ENCODE results near the gene YWHAG. TPM values are rescaled to one million over a fixed set of nuclear protein-coding genes. Genes with fewer than 3 reads are reported as not detected.
"Not testable (repeated sequence)": the region's sequence is repeated elsewhere in the genome, so short reads cannot be mapped to it uniquely, and the experiment has no call there.

Gene YWHAG
- total RNA-seq, 1 experiment from 2014 or later = 190 TPM

DNA sequence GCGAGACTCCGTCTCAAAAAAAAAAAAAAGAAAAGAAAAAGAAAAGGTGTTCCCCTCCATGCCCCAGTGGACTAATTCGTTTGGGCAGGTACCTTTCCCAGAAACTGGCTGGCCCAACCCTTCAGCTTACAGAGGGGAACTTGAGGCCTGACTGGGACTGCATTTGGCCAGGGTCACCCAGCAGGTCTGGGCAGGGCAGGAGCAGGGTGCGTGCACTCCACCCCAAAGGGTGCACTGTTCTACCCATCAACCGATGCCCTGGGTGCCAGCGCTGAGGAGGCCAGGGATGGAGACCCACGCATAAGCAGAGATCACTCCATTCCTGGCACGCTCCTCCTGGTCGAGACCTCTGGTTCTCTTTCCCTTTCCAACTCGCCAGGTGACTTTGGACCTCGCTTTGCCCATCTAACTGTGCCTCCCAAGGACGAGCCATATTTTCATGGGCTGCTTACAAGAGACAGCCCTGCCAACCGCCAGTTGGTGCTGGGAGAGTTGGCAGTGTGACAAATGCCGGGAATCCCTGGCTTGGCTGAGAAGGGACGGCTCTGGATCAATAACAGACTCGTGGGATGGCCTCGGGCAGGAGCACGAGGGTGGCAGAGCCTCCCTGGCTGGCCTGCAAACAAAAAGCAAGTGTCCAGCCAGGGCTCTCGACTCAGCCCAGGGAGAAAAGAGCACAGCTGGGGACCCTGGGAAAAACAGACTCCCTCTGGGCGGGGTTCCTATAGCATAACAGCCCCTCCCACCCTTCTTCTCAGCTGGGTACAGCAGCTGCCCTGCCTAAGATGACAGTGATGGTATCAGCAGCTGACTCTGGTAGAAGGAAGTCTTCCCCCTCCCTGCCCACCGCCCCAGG lies 48.5 kb downstream of the YWHAG start:
- H3K27ac ChIP-seq = peak overlapping the region; percentile 60
- peak; percentile 98 to 99 for DNase-seq
- no peaks in the 10 kb centered on the region for H3K36me3 ChIP-seq
- H3K27me3 ChIP-seq = no peaks in the 10 kb centered on the region
- H3K9me3 ChIP-seq (replicated peaks) = no peaks in the 10 kb centered on the region
- no peak overlapping the region; the same call in 1 of the 2 replicates for H3K4me3 ChIP-seq
- peaks cover 25% of the 10 kb centered on the region for H3K4me1 ChIP-seq

DNA sequence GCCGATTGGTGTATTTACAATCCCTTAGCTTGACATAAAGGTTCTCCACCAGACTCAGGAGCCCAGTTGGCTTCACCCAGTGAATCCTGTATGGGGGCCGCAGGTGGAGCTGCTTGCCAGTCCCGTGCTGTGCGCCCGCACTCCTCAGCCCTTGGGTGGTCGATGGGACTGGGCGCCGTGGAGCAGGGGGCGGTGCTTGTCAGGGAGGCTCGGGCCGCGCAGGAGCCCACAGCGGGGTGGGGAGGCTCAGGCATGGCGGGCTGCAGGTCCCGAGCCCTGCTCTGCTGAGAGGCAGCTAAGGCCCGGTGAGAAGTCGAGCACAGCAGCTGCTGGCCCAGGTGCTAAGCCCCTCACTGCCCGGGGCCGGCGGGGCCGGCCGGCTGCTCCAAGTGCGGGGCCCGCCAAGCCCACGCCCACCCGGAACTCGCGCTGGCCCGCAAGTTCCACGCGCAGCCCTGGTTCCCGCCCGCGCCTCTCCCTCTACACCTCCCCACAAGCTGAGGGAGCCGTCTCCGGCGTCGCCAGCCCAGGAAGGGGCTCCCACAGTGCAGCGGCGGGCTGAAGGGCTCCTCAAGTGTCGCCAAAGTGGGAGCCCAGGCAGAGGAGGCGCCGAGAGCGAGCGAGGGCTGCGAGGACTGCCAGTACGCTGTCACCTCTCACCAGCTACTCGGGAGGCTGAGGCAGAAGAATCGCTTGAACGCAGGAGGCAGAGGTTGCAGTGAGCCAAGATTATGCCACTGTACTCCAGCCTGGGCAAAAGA lies 49.3 kb downstream of the YWHAG start:
- H3K4me1 ChIP-seq = peaks cover 21% of the 10 kb centered on the region
- H3K4me3 ChIP-seq; H3K36me3 ChIP-seq; H3K9me3 ChIP-seq (replicated peaks); H3K27me3 ChIP-seq; DNase-seq; H3K27ac ChIP-seq: not testable (repeated sequence)

DNA sequence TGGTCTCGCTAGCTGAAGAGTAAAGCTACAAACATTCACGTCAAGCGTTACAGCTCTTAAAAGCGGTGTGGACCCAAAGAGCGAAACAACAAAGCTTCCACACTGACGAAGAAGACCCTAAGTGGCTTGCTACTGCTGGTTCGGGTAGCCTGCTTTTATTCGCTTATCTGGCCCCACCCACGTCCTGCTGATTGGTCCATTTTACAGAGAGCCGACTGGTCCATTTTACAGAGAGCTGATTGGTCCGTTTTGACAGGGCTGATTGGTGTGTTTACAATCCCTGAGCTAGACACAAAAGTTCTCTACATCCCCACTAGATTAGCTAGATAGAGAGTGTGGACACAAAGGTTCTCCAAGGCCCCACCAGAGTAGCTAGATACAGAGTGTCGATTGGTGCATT lies 49.9 kb downstream of the YWHAG start:
- not testable (repeated sequence) for H3K27ac ChIP-seq; H3K4me3 ChIP-seq; DNase-seq; H3K36me3 ChIP-seq; H3K27me3 ChIP-seq; H3K9me3 ChIP-seq (replicated peaks)
- peaks cover 24% of the 10 kb centered on the region for H3K4me1 ChIP-seq

DNA sequence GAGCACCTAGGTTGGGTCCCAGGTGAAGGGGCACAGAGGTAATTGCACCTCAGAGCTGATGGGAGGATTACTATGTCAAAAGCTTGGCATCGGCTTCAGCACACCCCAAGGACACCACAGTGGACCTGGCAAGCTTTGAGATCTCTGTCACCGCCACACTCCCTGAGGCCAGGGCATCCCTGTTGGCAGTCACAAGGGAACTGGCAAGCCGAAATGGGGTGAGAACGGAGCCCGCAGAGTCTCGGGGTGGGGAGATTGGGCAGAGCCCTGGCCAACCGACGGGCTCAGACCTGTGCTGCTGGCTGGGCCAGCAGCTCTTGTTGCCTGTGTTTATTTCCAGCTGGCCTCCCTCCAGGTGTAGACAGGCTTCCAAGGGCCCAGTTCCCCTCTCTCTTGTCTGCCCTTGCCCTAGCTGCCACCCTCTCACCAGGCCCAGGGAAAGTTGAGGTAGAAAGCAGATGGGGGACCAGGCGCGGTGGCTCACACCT lies 53.9 kb downstream of the YWHAG start:
- peaks cover 19% of the 10 kb centered on the region for H3K4me1 ChIP-seq
- H3K9me3 ChIP-seq (replicated peaks) = no peaks in the 10 kb centered on the region
- no peaks in the 10 kb centered on the region for H3K27me3 ChIP-seq
- H3K4me3 ChIP-seq = no peak overlapping the region
- peaks cover 4% of the 10 kb centered on the region; the same call in 1 of the 2 replicates for H3K36me3 ChIP-seq
- DNase-seq = no peak
- no peak overlapping the region for H3K27ac ChIP-seq

DNA sequence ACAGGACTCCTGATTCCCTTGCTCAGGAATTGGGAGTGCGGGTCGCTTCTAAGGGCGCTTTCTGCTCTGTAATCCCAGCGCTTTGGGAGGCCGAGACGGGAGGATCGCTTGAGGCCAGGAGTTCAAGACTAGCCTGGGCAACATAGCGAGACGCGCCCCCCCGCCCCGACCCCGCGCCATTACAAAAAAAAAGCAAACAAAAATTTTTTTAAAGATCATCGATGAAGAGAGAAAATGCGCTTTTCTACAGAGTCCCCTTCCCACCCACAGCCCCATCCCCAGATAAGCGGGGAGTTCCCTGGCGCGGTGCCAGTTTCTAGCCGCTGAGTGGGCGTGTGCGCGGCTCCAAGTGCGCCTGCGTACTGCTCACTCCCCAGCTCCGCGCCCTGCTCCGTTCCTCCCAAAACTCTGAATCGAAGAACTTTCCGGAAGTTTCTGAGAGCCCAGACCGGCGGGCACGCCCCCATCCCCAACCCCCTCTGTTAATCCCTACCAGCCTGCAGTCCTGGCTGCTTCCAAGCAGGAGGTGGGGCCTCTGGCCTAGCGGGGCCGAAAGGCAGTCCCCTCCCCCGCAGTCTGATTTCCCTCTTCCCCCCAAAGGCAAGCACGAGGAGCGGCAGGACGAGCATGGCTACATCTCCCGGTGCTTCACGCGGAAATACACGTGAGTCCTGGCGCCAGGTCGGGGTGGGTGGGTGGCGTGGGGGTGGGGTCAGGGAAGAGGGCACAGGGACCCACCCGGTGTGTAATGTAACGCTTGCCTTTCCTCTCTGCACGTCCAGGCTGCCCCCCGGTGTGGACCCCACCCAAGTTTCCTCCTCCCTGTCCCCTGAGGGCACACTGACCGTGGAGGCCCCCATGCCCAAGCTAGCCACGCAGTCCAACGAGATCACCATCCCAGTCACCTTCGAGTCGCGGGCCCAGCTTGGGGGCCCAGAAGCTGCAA lies 55.3 kb downstream of the YWHAG start:
- DNase-seq = peak; percentile 96 to 97
- peaks cover 19% of the 10 kb centered on the region for H3K4me1 ChIP-seq
- no peaks in the 10 kb centered on the region for H3K9me3 ChIP-seq (replicated peaks)
- peaks cover 4% of the 10 kb centered on the region; the same call in 1 of the 2 replicates for H3K36me3 ChIP-seq
- no peaks in the 10 kb centered on the region for H3K27me3 ChIP-seq
- peak overlapping the region; percentile 67 for H3K4me3 ChIP-seq
- peak overlapping the region; percentile 41 for H3K27ac ChIP-seq

DNA sequence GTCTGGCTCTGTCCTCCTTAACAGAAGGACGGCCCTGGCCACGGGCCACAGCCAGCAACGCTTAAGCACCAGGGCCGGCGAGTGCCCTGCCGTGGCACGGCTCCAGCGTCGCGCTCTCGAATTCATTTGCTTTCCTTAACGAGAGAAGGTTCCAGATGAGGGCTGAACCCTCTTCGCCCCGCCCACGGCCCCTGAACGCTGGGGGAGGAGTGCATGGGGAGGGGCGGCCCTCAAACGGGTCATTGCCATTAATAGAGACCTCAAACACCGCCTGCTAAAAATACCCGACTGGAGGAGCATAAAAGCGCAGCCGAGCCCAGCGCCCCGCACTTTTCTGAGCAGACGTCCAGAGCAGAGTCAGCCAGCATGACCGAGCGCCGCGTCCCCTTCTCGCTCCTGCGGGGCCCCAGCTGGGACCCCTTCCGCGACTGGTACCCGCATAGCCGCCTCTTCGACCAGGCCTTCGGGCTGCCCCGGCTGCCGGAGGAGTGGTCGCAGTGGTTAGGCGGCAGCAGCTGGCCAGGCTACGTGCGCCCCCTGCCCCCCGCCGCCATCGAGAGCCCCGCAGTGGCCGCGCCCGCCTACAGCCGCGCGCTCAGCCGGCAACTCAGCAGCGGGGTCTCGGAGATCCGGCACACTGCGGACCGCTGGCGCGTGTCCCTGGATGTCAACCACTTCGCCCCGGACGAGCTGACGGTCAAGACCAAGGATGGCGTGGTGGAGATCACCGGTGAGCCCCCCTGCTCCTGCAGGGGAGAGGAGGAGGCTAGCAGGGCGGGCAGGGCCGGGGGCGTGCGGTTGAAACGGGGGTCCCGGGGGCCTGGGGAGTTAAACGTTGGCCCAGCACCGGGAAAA lies 56.2 kb downstream of the YWHAG start, which contains the start of gene HSPB1:
HSPB1 (plus strand) TSS at position 327 of the 855 bp plus-strand sequence; CDS start at position 367, 40 bp downstream.
- H3K4me1 ChIP-seq = peaks cover 16% of the 10 kb centered on the region
- peaks cover 4% of the 10 kb centered on the region; the same call in 1 of the 2 replicates for H3K36me3 ChIP-seq
- peak within 1 kb of the TSS; percentile 41 for H3K27ac ChIP-seq
- peak within 1 kb of the TSS; percentile 67 for H3K4me3 ChIP-seq
- no peaks in the 10 kb centered on the region for H3K9me3 ChIP-seq (replicated peaks)
- peak; percentile 91 to 94 for DNase-seq
- no peaks in the 10 kb centered on the region for H3K27me3 ChIP-seq

DNA sequence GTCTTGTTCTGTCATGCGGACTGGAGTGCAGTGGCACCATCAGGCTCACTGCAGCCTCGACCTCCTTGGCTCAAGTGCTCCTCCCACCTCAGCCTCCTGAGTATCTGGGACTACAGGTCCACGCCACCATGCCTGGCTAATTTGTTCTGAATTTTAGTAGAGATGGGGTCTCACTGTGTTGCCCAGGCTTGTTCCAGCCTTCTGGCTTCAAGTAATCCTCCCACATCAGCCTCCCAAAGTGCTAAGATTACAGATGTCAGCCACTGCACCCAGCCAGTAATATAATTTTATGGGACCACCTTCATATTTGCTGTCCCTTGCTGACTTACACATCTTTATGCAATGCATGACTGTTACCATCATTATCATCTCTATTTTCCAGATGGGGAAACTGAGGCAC lies 57.8 kb downstream of the YWHAG start:
- no peak for DNase-seq

DNA sequence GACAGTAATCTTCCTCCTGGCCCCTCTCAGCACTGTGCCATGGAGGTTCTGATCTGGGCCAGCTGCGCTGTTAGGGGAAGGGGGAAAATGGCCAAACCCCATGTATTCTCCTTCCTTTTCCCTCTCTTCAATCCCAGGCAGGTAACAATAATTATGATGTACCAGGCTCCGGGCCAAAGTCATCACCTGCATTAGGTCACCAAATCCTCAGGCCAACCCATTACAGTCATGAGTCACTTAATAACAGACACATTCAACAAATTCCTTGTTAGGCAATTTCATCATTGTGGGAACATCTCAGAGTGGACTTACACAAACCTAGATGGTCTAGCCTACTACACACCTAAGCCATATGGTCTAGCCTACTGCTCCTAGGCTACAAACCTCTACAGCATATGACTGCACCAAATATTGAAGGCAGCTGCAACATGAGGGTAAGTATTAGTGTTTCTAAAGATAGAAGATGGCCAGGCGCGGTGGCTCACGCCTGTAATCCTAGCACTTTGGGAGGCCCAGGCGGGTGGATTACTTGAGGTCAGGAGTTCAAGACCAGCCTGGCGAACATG lies 58.5 kb downstream of the YWHAG start:
- H3K36me3 ChIP-seq = peaks cover 4% of the 10 kb centered on the region; the same call in 1 of the 2 replicates
- no peaks in the 10 kb centered on the region for H3K9me3 ChIP-seq (replicated peaks)
- no peak overlapping the region for H3K27ac ChIP-seq
- peaks cover 15% of the 10 kb centered on the region for H3K4me1 ChIP-seq
- peak; percentile 54 for DNase-seq
- no peak overlapping the region for H3K4me3 ChIP-seq
- 0 out of 2 replicates have a peak, but pooled peaks cover 4% of the 10 kb centered on the region for H3K27me3 ChIP-seq

More for the DNA sequence above, 57.8 kb downstream of the YWHAG start:
- peaks cover 13% of the 10 kb centered on the region for H3K4me1 ChIP-seq
- peaks cover 4% of the 10 kb centered on the region; the same call in 1 of the 2 replicates for H3K36me3 ChIP-seq
- no peak overlapping the region for H3K27ac ChIP-seq
- no peaks in the 10 kb centered on the region for H3K9me3 ChIP-seq (replicated peaks)
- H3K4me3 ChIP-seq = no peak overlapping the region
- H3K27me3 ChIP-seq = 0 out of 2 replicates have a peak, but pooled peaks cover 4% of the 10 kb centered on the region

DNA sequence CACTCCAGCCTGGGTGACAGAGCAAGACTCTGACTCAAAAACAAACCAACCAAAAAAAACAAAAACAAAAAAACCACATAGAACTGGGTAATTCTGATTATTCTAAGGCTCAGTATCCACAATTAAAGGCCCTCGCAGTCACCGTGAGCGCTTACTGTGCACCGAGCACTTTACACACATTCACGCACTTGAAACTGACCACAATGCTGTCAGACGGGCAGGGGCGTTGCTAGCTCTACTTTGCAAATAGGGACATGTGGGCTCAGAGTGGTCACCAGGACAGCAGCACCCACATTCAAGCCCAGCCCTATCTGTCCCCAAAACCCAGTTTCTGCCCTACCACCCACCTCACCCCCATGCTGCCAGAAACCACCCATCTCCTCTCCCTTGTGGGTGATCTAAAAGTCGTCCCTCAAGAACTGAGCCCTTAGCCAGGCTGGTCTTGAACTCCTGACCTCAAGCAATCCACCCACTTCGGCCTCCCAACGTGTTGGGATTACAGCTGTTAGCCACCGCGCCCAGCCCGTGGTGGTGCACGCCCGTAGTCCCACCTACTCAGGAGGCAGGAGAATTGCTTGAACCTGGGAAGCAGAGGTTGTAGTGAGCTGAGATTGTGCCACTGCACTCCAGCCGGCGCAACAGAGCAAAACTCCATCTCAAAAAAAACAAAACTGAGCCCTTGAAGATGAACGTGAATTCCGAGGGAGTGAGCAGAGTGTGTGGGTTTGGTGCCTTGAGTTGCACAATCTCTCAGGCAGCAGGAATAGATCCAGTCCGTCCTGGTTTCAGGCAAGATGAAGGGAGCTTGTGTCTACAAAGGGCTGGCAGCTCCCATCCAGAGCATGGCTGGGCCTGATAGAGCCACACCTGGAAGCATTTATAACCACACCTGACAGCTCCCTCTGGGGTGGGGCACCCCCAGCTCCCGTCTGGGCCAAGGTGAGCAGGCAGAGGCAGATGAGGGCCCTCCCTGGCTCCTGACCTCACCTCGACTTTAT lies 61.7 kb downstream of the YWHAG start:
- DNase-seq = no peak
- 0 out of 2 replicates have a peak, but pooled peaks cover 4% of the 10 kb centered on the region for H3K27me3 ChIP-seq
- no peak overlapping the region for H3K27ac ChIP-seq
- H3K4me1 ChIP-seq = peaks cover 18% of the 10 kb centered on the region
- no peak overlapping the region for H3K4me3 ChIP-seq
- no peaks in the 10 kb centered on the region for H3K9me3 ChIP-seq (replicated peaks)
- no peaks in the 10 kb centered on the region for H3K36me3 ChIP-seq

DNA sequence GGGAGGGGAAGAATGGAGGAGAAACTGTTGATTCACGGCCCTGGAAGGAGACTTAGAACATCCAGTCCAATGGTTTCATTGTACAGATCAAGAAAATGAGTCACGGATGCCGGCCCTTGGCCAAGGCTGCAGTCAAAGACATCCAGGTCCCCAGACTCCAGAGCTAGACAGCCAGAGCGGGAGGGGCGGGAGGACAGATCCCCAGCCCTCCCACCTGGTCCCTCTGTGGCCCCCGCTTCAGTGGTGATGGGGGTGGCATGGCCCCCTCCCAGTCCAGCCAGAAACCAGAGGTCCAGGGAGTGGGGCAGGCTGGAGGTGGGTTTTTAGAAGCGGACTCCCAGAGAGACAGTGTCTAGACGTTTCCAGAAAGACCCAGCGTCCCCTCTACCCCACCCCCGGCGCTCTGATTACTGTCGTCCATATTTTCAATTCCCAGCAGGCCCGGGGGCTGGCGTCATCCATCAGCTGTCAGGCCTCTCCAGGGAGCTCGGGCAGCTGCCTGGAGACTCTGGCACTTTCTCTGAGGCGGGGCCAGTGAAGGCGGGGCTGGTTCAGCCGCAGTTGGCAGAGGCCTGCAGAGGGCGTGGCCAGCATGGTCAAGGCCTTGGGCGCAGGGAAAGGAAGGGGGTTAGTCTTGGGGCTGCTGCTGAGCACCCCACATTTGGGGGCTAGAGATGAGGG lies 64.3 kb downstream of the YWHAG start:
- DNase-seq = peak; percentile 99
- H3K9me3 ChIP-seq (replicated peaks) = no peaks in the 10 kb centered on the region
- H3K27ac ChIP-seq = peak overlapping the region; percentile 94
- peaks cover 20% of the 10 kb centered on the region for H3K4me1 ChIP-seq
- no peaks in the 10 kb centered on the region for H3K36me3 ChIP-seq
- H3K4me3 ChIP-seq = peak overlapping the region; percentile 49
- H3K27me3 ChIP-seq = 0 out of 2 replicates have a peak, but pooled peaks cover 4% of the 10 kb centered on the region

DNA sequence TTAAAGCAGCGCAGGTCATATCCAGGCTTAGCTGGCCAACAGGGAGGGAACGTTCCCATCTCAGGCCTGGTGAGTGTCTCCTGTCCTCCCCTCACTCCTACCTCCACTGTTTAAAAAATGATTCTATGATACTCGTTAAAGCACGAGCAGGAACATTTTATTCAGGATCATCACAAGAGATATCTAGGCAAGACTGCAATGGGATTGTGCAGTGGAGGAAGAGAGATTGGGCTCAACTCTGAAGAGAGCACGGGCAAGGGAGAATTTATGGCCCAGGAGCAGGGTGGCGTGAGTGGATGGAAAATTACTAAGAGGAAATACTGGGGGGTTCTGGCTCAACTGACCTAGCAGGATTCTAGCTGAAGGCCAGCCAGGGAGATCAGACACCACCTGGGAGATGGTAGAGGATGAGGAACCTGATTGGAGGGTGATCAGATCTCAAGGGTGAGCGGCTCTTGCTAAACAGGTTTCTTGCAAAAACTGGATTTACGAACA lies 65.3 kb downstream of the YWHAG start:
- H3K4me3 ChIP-seq = no peak overlapping the region

More for the DNA sequence above, 65.3 kb downstream of the YWHAG start:
- no peak for DNase-seq
- Histone ChIP-seq H3K4me1 (peaks cover 20% of the 10 kb centered on the region), H3K27me3 (0 out of 2 replicates have a peak, but pooled peaks cover 4% of the 10 kb centered on the region), H3K27ac (no peak overlapping the region), H3K9me3 (replicated peaks) (no peaks in the 10 kb centered on the region), H3K36me3 (no peaks in the 10 kb centered on the region)

All from SJCRH30 (cell line).